ENCODE measurements around the gene PBXIP1.
"Not testable (repeated sequence)": the region's sequence is repeated elsewhere in the genome, so short reads cannot be mapped to it uniquely, and the experiment has no call there.

PBXIP1 gene

GRCh38 chr1:154988058-154988954 lies 32.4 kb upstream of the PBXIP1 start:
- no peaks in the 10 kb centered on the region for H3K9me3 Mint-ChIP-seq
- peaks cover 31% of the 10 kb centered on the region for H3K36me3 Mint-ChIP-seq (ENCODE audit: insufficient read depth)
- H3K4me1 Mint-ChIP-seq (ENCODE audit: low read depth in 2 of 2) = peaks cover 22 to 28% of the 10 kb centered on the region in 2 donors
- DNase-seq = no peak
- H3K4me3 Mint-ChIP-seq = no peak overlapping the region
- H3K27me3 Mint-ChIP-seq = no peaks in the 10 kb centered on the region
- no peak overlapping the region for H3K27ac Mint-ChIP-seq
- ATAC-seq (replicated peaks) = no peak

- no peak overlapping the region for H3K27ac Mint-ChIP-seq
- DNase-seq (no peak), ATAC-seq (replicated peaks) (no peak)
- H3K36me3 Mint-ChIP-seq (ENCODE audit: insufficient read depth) = peaks cover 31% of the 10 kb centered on the region
- H3K27me3 Mint-ChIP-seq = no peaks in the 10 kb centered on the region
- peaks cover 21 to 28% of the 10 kb centered on the region in 2 donors for H3K4me1 Mint-ChIP-seq (ENCODE audit: low read depth in 2 of 2)
- H3K9me3 Mint-ChIP-seq = no peaks in the 10 kb centered on the region
- H3K4me3 Mint-ChIP-seq = no peak overlapping the region
These were observed 31.4 kb upstream of the PBXIP1 start for GRCh38 chr1:154987326-154987725.

- not testable (repeated sequence) for H3K9me3 Mint-ChIP-seq; H3K4me3 Mint-ChIP-seq; DNase-seq; ATAC-seq (replicated peaks); H3K27ac Mint-ChIP-seq; H3K27me3 Mint-ChIP-seq
- Mint-ChIP-seq H3K4me1 (ENCODE audit: low read depth in 2 of 2) (peaks cover 21 to 28% of the 10 kb centered on the region in 2 donors), H3K36me3 (ENCODE audit: insufficient read depth) (peaks cover 31% of the 10 kb centered on the region)
These were observed 30.8 kb upstream of the PBXIP1 start for GRCh38 chr1:154986736-154987135.

GRCh38 chr1:154983776-154984466 lies 28.0 kb upstream of the PBXIP1 start:
- peaks cover 13 to 20% of the 10 kb centered on the region in 2 donors for H3K4me1 Mint-ChIP-seq (ENCODE audit: low read depth in 2 of 2)
- DNase-seq = no peak
- no peaks in the 10 kb centered on the region for H3K27me3 Mint-ChIP-seq
- no peak for ATAC-seq (replicated peaks)
- H3K9me3 Mint-ChIP-seq = no peaks in the 10 kb centered on the region
- H3K36me3 Mint-ChIP-seq (ENCODE audit: insufficient read depth) = peaks cover 25% of the 10 kb centered on the region
- H3K4me3 Mint-ChIP-seq = no peak overlapping the region
- H3K27ac Mint-ChIP-seq = no peak overlapping the region

- Mint-ChIP-seq H3K36me3 (ENCODE audit: insufficient read depth) (peaks cover 18% of the 10 kb centered on the region), H3K9me3 (no peaks in the 10 kb centered on the region), H3K4me3 (no peak within 1 kb of the TSS), H3K4me1 (ENCODE audit: low read depth in 2 of 2) (peaks cover 7 to 13% of the 10 kb centered on the region in 2 donors), H3K27ac (no peak within 1 kb of the TSS), H3K27me3 (no peaks in the 10 kb centered on the region)
- ATAC-seq (replicated peaks) (peak; percentile 98), DNase-seq (peak; percentile 94)
These were observed 27.2 kb upstream of the PBXIP1 start, which contains the start of gene FLAD1 for GRCh38 chr1:154982897-154983648. FLAD1 (plus strand) TSS chr1:154983344; CDS start chr1:154983695, 351 bp downstream.

GRCh38 chr1:154982341-154982740 lies 26.4 kb upstream of the PBXIP1 start:
- Mint-ChIP-seq H3K36me3 (ENCODE audit: insufficient read depth) (peaks cover 18% of the 10 kb centered on the region), H3K27me3 (no peaks in the 10 kb centered on the region), H3K27ac (no peak overlapping the region), H3K4me1 (ENCODE audit: low read depth in 2 of 2) (peaks cover 7 to 11% of the 10 kb centered on the region in 2 donors), H3K9me3 (no peaks in the 10 kb centered on the region), H3K4me3 (no peak overlapping the region)
- DNase-seq = no peak
- ATAC-seq (replicated peaks) = no peak

GRCh38 chr1:154978360-154978759 lies 22.5 kb upstream of the PBXIP1 start:
- Mint-ChIP-seq H3K4me3 (no peak overlapping the region), H3K27ac (no peak overlapping the region), H3K27me3 (no peaks in the 10 kb centered on the region), H3K9me3 (no peaks in the 10 kb centered on the region), H3K36me3 (ENCODE audit: insufficient read depth) (no peaks in the 10 kb centered on the region), H3K4me1 (ENCODE audit: low read depth in 2 of 2) (peaks cover 4 to 5% of the 10 kb centered on the region in 2 donors)
- DNase-seq (no peak), ATAC-seq (replicated peaks) (no peak)

GRCh38 chr1:154977762-154978161 lies 21.9 kb upstream of the PBXIP1 start:
- DNase-seq; H3K27ac Mint-ChIP-seq; H3K4me1 Mint-ChIP-seq (ENCODE audit: low read depth in 2 of 2); H3K9me3 Mint-ChIP-seq; H3K36me3 Mint-ChIP-seq (ENCODE audit: insufficient read depth); ATAC-seq (replicated peaks); H3K27me3 Mint-ChIP-seq: not testable (repeated sequence)
- peak overlapping the region in 1 of 2 donors; percentile 18 for H3K4me3 Mint-ChIP-seq

GRCh38 chr1:154975409-154976059 lies 19.6 kb upstream of the PBXIP1 start:
- H3K9me3 Mint-ChIP-seq = no peaks in the 10 kb centered on the region
- H3K27me3 Mint-ChIP-seq = no peaks in the 10 kb centered on the region
- DNase-seq (peak; percentile 29 to 39 (median 33)), ATAC-seq (replicated peaks) (peak; percentile 7)
- no peak overlapping the region for H3K27ac Mint-ChIP-seq
- H3K4me1 Mint-ChIP-seq (ENCODE audit: low read depth in 2 of 2) = peaks cover 19 to 24% of the 10 kb centered on the region in 2 donors
- no peak overlapping the region for H3K4me3 Mint-ChIP-seq
- peaks cover 5% of the 10 kb centered on the region for H3K36me3 Mint-ChIP-seq (ENCODE audit: insufficient read depth)

- no peak overlapping the region for H3K27ac Mint-ChIP-seq
- H3K4me3 Mint-ChIP-seq = no peak overlapping the region
- ATAC-seq (replicated peaks) (peak; percentile 53), DNase-seq (peak; percentile 88 to 93 (median 93))
- peaks cover 7% of the 10 kb centered on the region for H3K36me3 Mint-ChIP-seq (ENCODE audit: insufficient read depth)
- H3K9me3 Mint-ChIP-seq = no peaks in the 10 kb centered on the region
- H3K4me1 Mint-ChIP-seq (ENCODE audit: low read depth in 2 of 2) = peaks cover 19 to 24% of the 10 kb centered on the region in 2 donors
- no peaks in the 10 kb centered on the region for H3K27me3 Mint-ChIP-seq
These were observed 19.0 kb upstream of the PBXIP1 start for GRCh38 chr1:154974808-154975408.

GRCh38 chr1:154974102-154974807 lies 18.4 kb upstream of the PBXIP1 start, which contains the start of gene CKS1B:
CKS1B (plus strand) TSS chr1:154974681; CDS start chr1:154974746, 65 bp downstream.
- H3K36me3 Mint-ChIP-seq (ENCODE audit: insufficient read depth) = peaks cover 13% of the 10 kb centered on the region
- H3K4me3 Mint-ChIP-seq = no peak within 1 kb of the TSS
- DNase-seq (peak; percentile 97 to 98 (median 97)), ATAC-seq (replicated peaks) (peak; percentile 83)
- H3K27ac Mint-ChIP-seq = no peak within 1 kb of the TSS
- H3K27me3 Mint-ChIP-seq = no peaks in the 10 kb centered on the region
- H3K4me1 Mint-ChIP-seq (ENCODE audit: low read depth in 2 of 2) = peaks cover 21 to 29% of the 10 kb centered on the region in 2 donors
- H3K9me3 Mint-ChIP-seq = no peaks in the 10 kb centered on the region
